ENCODE results near the gene NCK2. TPM values are rescaled to one million over a fixed set of nuclear protein-coding genes. Genes with fewer than 3 reads are reported as not detected.

The NCK2 gene
- total RNA-seq, 1 donor from 2014 or later: 42.3 TPM

DNA sequence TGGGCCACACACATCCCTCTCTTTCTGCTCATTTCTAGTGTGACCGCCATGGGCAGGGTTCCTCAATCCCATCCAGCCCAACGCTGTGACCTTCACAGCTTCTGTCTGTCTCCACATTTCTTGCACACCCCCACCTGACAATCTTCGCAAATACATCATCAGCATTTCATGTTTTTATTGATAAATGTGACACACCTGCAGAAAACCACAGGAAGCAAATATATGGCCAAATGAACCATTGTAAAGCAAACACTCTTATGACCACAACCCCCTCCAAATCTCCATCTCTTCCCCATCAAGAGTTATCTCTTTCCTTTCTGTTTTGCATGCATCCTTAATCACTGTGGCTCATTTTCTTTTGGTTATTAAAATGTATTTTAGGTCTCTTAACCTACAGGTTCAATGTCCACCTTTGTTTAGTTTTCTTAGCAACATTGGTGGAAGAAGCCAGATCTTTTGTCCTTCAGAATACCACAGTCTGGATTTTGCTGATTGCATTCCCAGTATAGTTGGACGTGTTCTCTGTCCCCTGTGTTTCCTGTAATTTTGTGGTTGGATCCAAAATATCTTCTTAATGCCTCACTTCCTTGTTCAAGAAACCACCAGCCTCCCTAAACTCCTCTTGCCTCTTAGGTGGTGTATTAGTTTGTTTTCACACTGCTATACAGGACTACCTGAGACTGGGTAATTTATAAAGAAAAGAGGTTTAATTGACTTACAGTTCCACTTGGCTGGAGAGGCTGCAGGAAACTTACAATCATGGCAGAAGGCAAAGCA lies 9.8 kb upstream of the NCK2 start:
- Histone ChIP-seq H3K9me3 (ENCODE audit: control insufficient read depth in 3 of 3, low read length in 3 of 3) (peaks cover 0 to 4% (median 0%) of the 10 kb centered on the region in 3 donors), H3K27me3 (ENCODE audit: control insufficient read depth in 3 of 3, insufficient read depth in 3 of 3, low read length in 3 of 3) (no peaks in the 10 kb centered on the region), H3K4me1 (ENCODE audit: control insufficient read depth in 3 of 3, insufficient read depth in 3 of 3, low read length in 3 of 3) (peaks cover 3 to 6% (median 3%) of the 10 kb centered on the region in 3 donors), H3K27ac (ENCODE audit: low read depth, low read length) (no peak overlapping the region), H3K9ac (ENCODE audit: low read depth in 1 of 3, low read length in 3 of 3) (no peak overlapping the region), H3K36me3 (ENCODE audit: control insufficient read depth in 3 of 3, insufficient read depth in 3 of 3, low read length in 3 of 3) (no peaks in the 10 kb centered on the region), H3K4me3 (ENCODE audit: low read length in 3 of 3) (no peak overlapping the region)

DNA sequence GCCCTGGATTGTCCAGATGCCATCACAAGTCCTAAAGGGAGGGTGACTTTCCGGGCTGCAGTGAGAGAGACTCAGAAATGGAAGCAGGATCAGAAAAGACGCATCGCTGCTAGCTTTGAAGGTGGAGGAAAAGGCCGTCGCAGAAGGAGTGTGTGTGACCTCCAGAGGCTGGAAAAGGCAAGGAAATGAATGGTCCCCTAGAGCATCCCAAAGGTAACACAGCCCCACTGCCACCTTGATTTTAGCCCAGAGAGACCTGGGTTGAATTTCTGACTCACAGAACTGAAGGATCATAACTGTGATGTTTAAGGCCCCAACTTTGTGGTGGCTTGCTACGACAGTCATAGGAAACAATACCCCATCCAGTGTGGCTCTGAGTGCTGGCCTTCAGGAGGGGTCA lies 8.6 kb upstream of the NCK2 start:
- Histone ChIP-seq H3K4me1 (ENCODE audit: control insufficient read depth in 3 of 3, insufficient read depth in 3 of 3, low read length in 3 of 3) (peaks cover 3 to 6% (median 4%) of the 10 kb centered on the region in 3 donors), H3K27ac (ENCODE audit: low read depth, low read length) (no peak overlapping the region), H3K27me3 (ENCODE audit: control insufficient read depth in 3 of 3, insufficient read depth in 3 of 3, low read length in 3 of 3) (no peaks in the 10 kb centered on the region)

DNA sequence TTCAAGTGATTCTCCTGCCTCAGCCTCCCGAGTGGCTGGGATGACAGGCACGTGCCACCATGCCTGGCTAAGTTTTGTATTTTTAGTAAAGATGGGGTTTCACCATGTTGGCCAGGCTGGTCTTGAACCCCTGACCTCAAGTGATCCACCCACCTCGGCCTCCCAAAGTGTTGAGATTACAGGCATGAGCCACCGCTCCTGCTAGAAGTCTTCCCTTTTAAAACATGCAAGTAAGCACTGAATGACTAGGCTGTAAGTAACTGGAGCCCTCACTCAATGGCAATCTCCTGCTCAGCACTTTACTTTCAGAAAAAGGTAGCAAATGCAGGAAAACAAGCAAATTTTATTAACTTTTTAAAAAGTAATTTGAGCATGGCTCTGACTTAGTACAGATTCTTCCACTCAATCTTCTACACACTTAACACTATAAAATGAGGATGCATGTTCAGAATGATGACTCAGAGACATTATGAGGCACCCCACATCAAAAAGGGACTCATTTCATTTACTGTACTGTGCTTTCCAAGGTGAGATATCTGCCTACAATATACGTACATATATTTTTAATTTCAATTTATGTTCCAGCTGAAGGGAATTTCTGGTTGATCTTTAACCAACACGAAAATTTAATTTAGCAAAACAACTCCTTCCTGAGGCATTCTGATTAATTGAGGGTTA lies 6.6 kb upstream of the NCK2 start:
- no peaks in the 10 kb centered on the region for H3K9me3 ChIP-seq (ENCODE audit: control insufficient read depth in 3 of 3, low read length in 3 of 3)
- H3K9ac ChIP-seq (ENCODE audit: low read depth in 1 of 3, low read length in 3 of 3): no peak overlapping the region
- H3K4me3 ChIP-seq (ENCODE audit: low read length in 3 of 3): no peak overlapping the region
- no peak overlapping the region for H3K27ac ChIP-seq (ENCODE audit: low read depth, low read length)
- H3K36me3 ChIP-seq (ENCODE audit: control insufficient read depth in 3 of 3, insufficient read depth in 3 of 3, low read length in 3 of 3): no peaks in the 10 kb centered on the region
- peaks cover 2 to 4% (median 3%) of the 10 kb centered on the region in 3 donors for H3K4me1 ChIP-seq (ENCODE audit: control insufficient read depth in 3 of 3, insufficient read depth in 3 of 3, low read length in 3 of 3)
- H3K27me3 ChIP-seq (ENCODE audit: control insufficient read depth in 3 of 3, insufficient read depth in 3 of 3, low read length in 3 of 3): no peaks in the 10 kb centered on the region

More for the DNA sequence above, 8.6 kb upstream of the NCK2 start:
- Histone ChIP-seq H3K36me3 (ENCODE audit: control insufficient read depth in 3 of 3, insufficient read depth in 3 of 3, low read length in 3 of 3) (no peaks in the 10 kb centered on the region), H3K4me3 (ENCODE audit: low read length in 3 of 3) (no peak overlapping the region), H3K9ac (ENCODE audit: low read depth in 1 of 3, low read length in 3 of 3) (no peak overlapping the region), H3K9me3 (ENCODE audit: control insufficient read depth in 3 of 3, low read length in 3 of 3) (no peaks in the 10 kb centered on the region)

DNA sequence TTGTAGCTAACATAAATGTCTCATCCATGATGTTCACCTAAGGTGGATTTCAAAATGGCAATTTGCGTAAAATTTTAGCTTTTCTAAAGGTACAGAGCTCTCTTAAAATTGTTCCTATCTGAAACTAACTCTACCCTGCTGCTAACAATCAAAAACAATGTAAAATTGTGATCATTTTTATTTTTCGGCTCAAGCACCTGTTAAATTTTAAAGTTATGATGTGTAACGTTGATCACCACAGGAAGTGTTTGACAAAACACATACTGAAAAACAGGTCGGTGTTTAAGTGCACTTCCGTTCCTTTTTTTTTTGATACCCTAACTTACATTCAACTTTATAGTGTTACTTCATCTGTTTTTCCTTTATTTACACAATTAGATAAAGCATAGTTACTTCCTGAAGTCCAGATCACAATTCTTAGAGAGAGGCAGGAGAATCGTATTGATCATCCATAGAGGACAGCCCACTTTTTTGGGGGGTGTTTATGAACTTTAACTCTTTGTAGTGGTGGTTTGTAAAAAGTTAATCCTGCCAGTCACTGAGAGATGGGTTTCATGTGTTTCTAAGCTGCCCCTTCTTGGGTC lies 6.0 kb upstream of the NCK2 start:
- H3K4me3 ChIP-seq (ENCODE audit: low read length in 3 of 3): no peak overlapping the region

DNA sequence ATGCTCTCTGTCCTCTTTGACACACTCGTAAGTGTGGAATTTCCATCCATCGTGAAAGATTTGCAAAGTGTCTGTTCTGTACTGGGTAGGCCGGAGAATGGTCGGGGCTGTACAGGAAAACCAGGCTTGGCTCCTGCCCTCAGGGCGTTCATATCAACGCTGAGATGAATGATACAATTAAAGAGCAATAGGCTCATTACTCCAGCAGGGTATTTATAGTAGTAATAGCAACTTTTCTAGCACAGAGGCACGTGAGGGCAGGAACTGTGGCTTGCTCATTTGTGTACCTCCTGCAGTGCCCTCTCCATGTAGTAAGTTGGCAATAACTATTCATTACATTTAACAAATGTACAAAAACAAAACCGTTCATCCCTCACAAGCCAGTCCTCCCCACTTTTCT lies 5.3 kb upstream of the NCK2 start:
- H3K9ac ChIP-seq (ENCODE audit: low read depth in 1 of 3, low read length in 3 of 3): no peak overlapping the region
- no peak overlapping the region for H3K4me3 ChIP-seq (ENCODE audit: low read length in 3 of 3)
- H3K4me1 ChIP-seq (ENCODE audit: control insufficient read depth in 3 of 3, insufficient read depth in 3 of 3, low read length in 3 of 3): peaks cover 4 to 8% (median 7%) of the 10 kb centered on the region in 3 donors
- H3K36me3 ChIP-seq (ENCODE audit: control insufficient read depth in 3 of 3, insufficient read depth in 3 of 3, low read length in 3 of 3): no peaks in the 10 kb centered on the region
- no peaks in the 10 kb centered on the region for H3K27me3 ChIP-seq (ENCODE audit: control insufficient read depth in 3 of 3, insufficient read depth in 3 of 3, low read length in 3 of 3)
- H3K9me3 ChIP-seq (ENCODE audit: control insufficient read depth in 3 of 3, low read length in 3 of 3): no peaks in the 10 kb centered on the region
- H3K27ac ChIP-seq (ENCODE audit: low read depth, low read length): no peak overlapping the region

More for the DNA sequence above, 6.0 kb upstream of the NCK2 start:
- no peaks in the 10 kb centered on the region for H3K36me3 ChIP-seq (ENCODE audit: control insufficient read depth in 3 of 3, insufficient read depth in 3 of 3, low read length in 3 of 3)
- H3K9me3 ChIP-seq (ENCODE audit: control insufficient read depth in 3 of 3, low read length in 3 of 3): no peaks in the 10 kb centered on the region
- no peaks in the 10 kb centered on the region for H3K27me3 ChIP-seq (ENCODE audit: control insufficient read depth in 3 of 3, insufficient read depth in 3 of 3, low read length in 3 of 3)
- peaks cover 3 to 4% (median 4%) of the 10 kb centered on the region in 3 donors for H3K4me1 ChIP-seq (ENCODE audit: control insufficient read depth in 3 of 3, insufficient read depth in 3 of 3, low read length in 3 of 3)
- H3K9ac ChIP-seq (ENCODE audit: low read depth in 1 of 3, low read length in 3 of 3): no peak overlapping the region
- H3K27ac ChIP-seq (ENCODE audit: low read depth, low read length): no peak overlapping the region

- Histone ChIP-seq H3K27ac (ENCODE audit: low read depth, low read length) (no peak overlapping the region), H3K4me1 (ENCODE audit: control insufficient read depth in 3 of 3, insufficient read depth in 3 of 3, low read length in 3 of 3) (peaks cover 4 to 8% (median 7%) of the 10 kb centered on the region in 3 donors), H3K27me3 (ENCODE audit: control insufficient read depth in 3 of 3, insufficient read depth in 3 of 3, low read length in 3 of 3) (no peaks in the 10 kb centered on the region), H3K4me3 (ENCODE audit: low read length in 3 of 3) (no peak overlapping the region), H3K9me3 (ENCODE audit: control insufficient read depth in 3 of 3, low read length in 3 of 3) (no peaks in the 10 kb centered on the region), H3K36me3 (ENCODE audit: control insufficient read depth in 3 of 3, insufficient read depth in 3 of 3, low read length in 3 of 3) (no peaks in the 10 kb centered on the region), H3K9ac (ENCODE audit: low read depth in 1 of 3, low read length in 3 of 3) (no peak overlapping the region)
Observed at GRCh38 chr2:105739944-105740530, 4.7 kb upstream of the NCK2 start.

GRCh38 chr2:105741174-105741573 lies 3.5 kb upstream of the NCK2 start:
- Histone ChIP-seq H3K36me3 (ENCODE audit: control insufficient read depth in 3 of 3, insufficient read depth in 3 of 3, low read length in 3 of 3) (no peaks in the 10 kb centered on the region), H3K4me3 (ENCODE audit: low read length in 3 of 3) (no peak overlapping the region), H3K27me3 (ENCODE audit: control insufficient read depth in 3 of 3, insufficient read depth in 3 of 3, low read length in 3 of 3) (no peaks in the 10 kb centered on the region), H3K9me3 (ENCODE audit: control insufficient read depth in 3 of 3, low read length in 3 of 3) (no peaks in the 10 kb centered on the region), H3K4me1 (ENCODE audit: control insufficient read depth in 3 of 3, insufficient read depth in 3 of 3, low read length in 3 of 3) (peaks cover 10 to 14% (median 14%) of the 10 kb centered on the region in 3 donors), H3K27ac (ENCODE audit: low read depth, low read length) (no peak overlapping the region), H3K9ac (ENCODE audit: low read depth in 1 of 3, low read length in 3 of 3) (no peak overlapping the region)

GRCh38 chr2:105741617-105742016 lies 3.1 kb upstream of the NCK2 start:
- no peaks in the 10 kb centered on the region for H3K36me3 ChIP-seq (ENCODE audit: control insufficient read depth in 3 of 3, insufficient read depth in 3 of 3, low read length in 3 of 3)
- H3K9ac ChIP-seq (ENCODE audit: low read depth in 1 of 3, low read length in 3 of 3): no peak overlapping the region
- no peak overlapping the region for H3K27ac ChIP-seq (ENCODE audit: low read depth, low read length)
- no peaks in the 10 kb centered on the region for H3K9me3 ChIP-seq (ENCODE audit: control insufficient read depth in 3 of 3, low read length in 3 of 3)
- no peaks in the 10 kb centered on the region for H3K27me3 ChIP-seq (ENCODE audit: control insufficient read depth in 3 of 3, insufficient read depth in 3 of 3, low read length in 3 of 3)
- no peak overlapping the region for H3K4me3 ChIP-seq (ENCODE audit: low read length in 3 of 3)
- H3K4me1 ChIP-seq (ENCODE audit: control insufficient read depth in 3 of 3, insufficient read depth in 3 of 3, low read length in 3 of 3): peaks cover 13 to 18% (median 18%) of the 10 kb centered on the region in 3 donors

- Histone ChIP-seq H3K4me3 (ENCODE audit: low read length in 3 of 3) (peak overlapping the region; percentile 50 to 63 (median 59)), H3K4me1 (ENCODE audit: control insufficient read depth in 3 of 3, insufficient read depth in 3 of 3, low read length in 3 of 3) (peaks cover 31 to 44% (median 37%) of the 10 kb centered on the region in 3 donors), H3K9me3 (ENCODE audit: control insufficient read depth in 3 of 3, low read length in 3 of 3) (no peaks in the 10 kb centered on the region), H3K27me3 (ENCODE audit: control insufficient read depth in 3 of 3, insufficient read depth in 3 of 3, low read length in 3 of 3) (no peaks in the 10 kb centered on the region), H3K27ac (ENCODE audit: low read depth, low read length) (peak overlapping the region; percentile 74), H3K36me3 (ENCODE audit: control insufficient read depth in 3 of 3, insufficient read depth in 3 of 3, low read length in 3 of 3) (no peaks in the 10 kb centered on the region), H3K9ac (ENCODE audit: low read depth in 1 of 3, low read length in 3 of 3) (peak overlapping the region; percentile 7 to 57 (median 51))
Observed at GRCh38 chr2:105744091-105744908, 412 bp upstream of the NCK2 start.
